ENCODE data around the gene CEP41. TPM values are rescaled to one million over a fixed set of nuclear protein-coding genes. Genes with fewer than 3 reads are reported as not detected.

Gene CEP41
- polyA plus RNA-seq, 1 donor: 12.8 TPM

Other genes starting within 250 kb of the CEP41 start
- gene TMEM209, start 235.6 kb downstream of the CEP41 start, polyA plus RNA-seq: 18.0 TPM
- not detected for gene SSMEM1, start 233.2 kb downstream of the CEP41 start, polyA plus RNA-seq
- 28.4 TPM for gene CPA2, start 174.2 kb downstream of the CEP41 start, polyA plus RNA-seq
- 7.9 TPM for gene CPA4, start 147.9 kb downstream of the CEP41 start, polyA plus RNA-seq
- gene CPA5, start 96.2 kb downstream of the CEP41 start, polyA plus RNA-seq: 0.15 TPM
- 2.1 TPM for gene CPA1, start 60.5 kb downstream of the CEP41 start, polyA plus RNA-seq
- 169 TPM for gene MEST, start 51.1 kb upstream of the CEP41 start, polyA plus RNA-seq
- gene COPG2, start 227.7 kb upstream of the CEP41 start, polyA plus RNA-seq: 20.8 TPM
- 0.09 TPM for gene TSGA13, start 245.5 kb upstream of the CEP41 start, polyA plus RNA-seq